ENCODE results near the gene SPRING1.

Gene SPRING1

GRCh38 chr12:116766746-116767145 is 28.9 kb upstream of the SPRING1 start:
- Histone ChIP-seq H3K36me3 (ENCODE audit: low read length) (peaks cover 3% of the 10 kb centered on the region; the same call in 1 of the 2 replicates), H3K4me3 (ENCODE audit: insufficient read depth, low read length, poor library complexity, severe bottlenecking) (no peak overlapping the region), H3K79me2 (ENCODE audit: insufficient read depth, low read length) (no peaks in the 10 kb centered on the region), H3K9me2 (replicated peaks; ENCODE audit: insufficient read depth, low read length) (no peaks in the 10 kb centered on the region), H4K20me1 (ENCODE audit: low read depth, low read length) (no peaks in the 10 kb centered on the region), H3K9me3 (ENCODE audit: insufficient read depth, low read length) (no peaks in the 10 kb centered on the region), H3K9ac (ENCODE audit: low read length) (no peak overlapping the region), H3K27ac (ENCODE audit: low read depth, low read length) (no peak overlapping the region), H3K27me3 (ENCODE audit: low read length) (no peaks in the 10 kb centered on the region), H3F3A (ENCODE audit: insufficient read depth) (no peaks in the 10 kb centered on the region), H2AFZ (ENCODE audit: low read depth, low read length, severe bottlenecking) (no peak overlapping the region), H3K4me2 (ENCODE audit: low read depth, low read length, poor library complexity, severe bottlenecking) (no peak overlapping the region)
- TF ChIP-seq CTCF (IDR thresholded peaks at IDR 0.05; ENCODE audit: insufficient read depth, low read length, poor library complexity, severe bottlenecking) (no peak), EZH2phosphoT487 (conservative IDR thresholded peaks at IDR 0.05; ENCODE audit: low read length) (no peak)

- peaks cover 3% of the 10 kb centered on the region; the same call in 1 of the 2 replicates for H3K36me3 ChIP-seq (ENCODE audit: low read length)
- TF ChIP-seq EZH2phosphoT487 (conservative IDR thresholded peaks at IDR 0.05; ENCODE audit: low read length) (no peak), CTCF (IDR thresholded peaks at IDR 0.05; ENCODE audit: insufficient read depth, low read length, poor library complexity, severe bottlenecking) (no peak)
- no peak overlapping the region for H3K9ac ChIP-seq (ENCODE audit: low read length)
- no peaks in the 10 kb centered on the region for H3K9me2 ChIP-seq (replicated peaks; ENCODE audit: insufficient read depth, low read length)
- H4K20me1 ChIP-seq (ENCODE audit: low read depth, low read length) = no peaks in the 10 kb centered on the region
- H3K27me3 ChIP-seq (ENCODE audit: low read length) = no peaks in the 10 kb centered on the region
- no peak overlapping the region for H2AFZ ChIP-seq (ENCODE audit: low read depth, low read length, severe bottlenecking)
- H3K79me2 ChIP-seq (ENCODE audit: insufficient read depth, low read length) = no peaks in the 10 kb centered on the region
- H3K27ac ChIP-seq (ENCODE audit: low read depth, low read length) = no peak overlapping the region
- H3F3A ChIP-seq (ENCODE audit: insufficient read depth) = no peaks in the 10 kb centered on the region
- no peak overlapping the region for H3K4me2 ChIP-seq (ENCODE audit: low read depth, low read length, poor library complexity, severe bottlenecking)
- no peaks in the 10 kb centered on the region for H3K9me3 ChIP-seq (ENCODE audit: insufficient read depth, low read length)
- H3K4me3 ChIP-seq (ENCODE audit: insufficient read depth, low read length, poor library complexity, severe bottlenecking) = no peak overlapping the region
These were observed 28.4 kb upstream of the SPRING1 start for GRCh38 chr12:116766285-116766684.

- Histone ChIP-seq H3K4me2 (ENCODE audit: low read depth, low read length, poor library complexity, severe bottlenecking) (no peak overlapping the region), H3K27ac (ENCODE audit: low read depth, low read length) (no peak overlapping the region), H3K9me3 (ENCODE audit: insufficient read depth, low read length) (no peaks in the 10 kb centered on the region), H4K20me1 (ENCODE audit: low read depth, low read length) (no peaks in the 10 kb centered on the region), H3K9me2 (replicated peaks; ENCODE audit: insufficient read depth, low read length) (no peaks in the 10 kb centered on the region), H3F3A (ENCODE audit: insufficient read depth) (no peaks in the 10 kb centered on the region), H3K9ac (ENCODE audit: low read length) (no peak overlapping the region), H2AFZ (ENCODE audit: low read depth, low read length, severe bottlenecking) (no peak overlapping the region), H3K4me3 (ENCODE audit: insufficient read depth, low read length, poor library complexity, severe bottlenecking) (no peak overlapping the region), H3K36me3 (ENCODE audit: low read length) (peaks cover 3% of the 10 kb centered on the region; the same call in 1 of the 2 replicates), H3K79me2 (ENCODE audit: insufficient read depth, low read length) (no peaks in the 10 kb centered on the region), H3K27me3 (ENCODE audit: low read length) (no peaks in the 10 kb centered on the region)
- no peak for TF ChIP-seq CTCF (IDR thresholded peaks at IDR 0.05; ENCODE audit: insufficient read depth, low read length, poor library complexity, severe bottlenecking)
- TF ChIP-seq EZH2phosphoT487 (conservative IDR thresholded peaks at IDR 0.05; ENCODE audit: low read length) = no peak
These were observed 27.4 kb upstream of the SPRING1 start for GRCh38 chr12:116765271-116765670.
